Smooth muscle cell of the brain vasculature (primary cell): Measurements from ENCODE around the gene SMPD4.
"Not testable (repeated sequence)": the region's sequence is repeated elsewhere in the genome, so short reads cannot be mapped to it uniquely, and the experiment has no call there.

ENCODE experiments used
- DNase-seq: peaks from one replicate; pipeline ENCODE4 v3.0.0-alpha.2; 2012; ENCODE audit warnings: low read depth, low spot score

SMPD4 gene

DNA sequence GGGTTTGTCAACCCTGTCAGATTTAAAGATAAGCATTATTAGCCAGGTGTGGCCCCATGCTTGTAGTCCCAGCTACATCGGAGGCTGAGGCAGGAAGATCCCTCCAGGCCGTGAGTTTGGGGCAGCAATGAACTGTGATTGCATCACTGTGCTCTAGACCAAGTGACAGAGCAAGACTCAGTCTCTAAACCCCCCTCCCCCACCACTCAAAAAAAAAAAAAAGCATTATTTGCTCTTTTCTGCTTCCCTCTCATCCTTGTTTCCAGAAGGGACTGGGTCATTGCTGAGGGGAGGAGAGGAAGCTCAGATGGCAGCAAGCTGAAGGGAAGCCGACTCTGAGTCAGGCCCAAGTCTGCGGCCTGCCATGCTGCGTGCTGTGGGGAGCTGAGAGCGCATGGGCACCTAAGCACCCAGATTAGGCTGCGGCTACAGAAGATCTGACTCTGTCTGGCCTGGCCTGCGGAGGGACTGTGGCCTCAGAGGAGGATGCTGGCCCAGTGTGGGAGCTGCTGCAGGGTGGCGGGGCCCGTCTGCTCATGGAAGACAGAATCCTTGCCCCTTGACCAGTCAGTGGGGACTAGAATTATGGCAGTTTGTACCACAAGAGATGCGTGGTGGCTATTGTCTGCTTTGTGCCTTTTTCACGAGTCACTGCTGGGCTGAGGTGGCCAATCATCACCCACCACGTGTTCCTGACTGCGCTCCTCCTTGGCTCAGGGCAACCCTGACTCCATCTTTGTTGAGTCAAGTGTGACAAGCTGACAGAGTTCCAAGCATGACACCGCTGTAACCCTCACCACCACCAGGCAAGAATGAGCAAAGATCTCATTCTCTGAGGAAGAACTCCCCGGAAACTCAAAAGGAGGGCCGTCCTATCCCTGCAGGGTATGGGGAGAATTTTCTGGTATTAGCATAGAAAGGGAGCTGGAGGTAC, 6.7 kb upstream of the SMPD4 start:
- DNase-seq: not testable (repeated sequence)

DNA sequence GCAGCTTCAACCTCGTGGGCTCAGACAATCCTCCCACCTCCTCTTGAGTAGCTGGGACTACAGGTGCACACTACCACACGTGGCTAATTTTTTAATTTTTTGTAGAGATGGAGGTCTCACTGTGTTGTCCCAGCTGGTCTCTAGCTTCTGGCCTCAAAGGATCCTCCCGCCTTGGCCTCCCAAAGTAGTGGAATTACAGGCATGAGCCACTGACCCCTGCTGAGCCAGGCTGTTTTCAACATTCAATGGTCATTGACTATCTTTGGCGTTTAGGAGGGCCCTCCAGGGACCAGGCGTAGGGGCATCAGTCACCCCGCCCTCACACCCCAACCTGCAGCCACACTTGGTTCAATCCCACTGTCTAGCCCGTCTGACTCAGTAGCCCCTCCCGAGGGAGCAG, 5.9 kb upstream of the SMPD4 start:
- no peak for DNase-seq

DNA sequence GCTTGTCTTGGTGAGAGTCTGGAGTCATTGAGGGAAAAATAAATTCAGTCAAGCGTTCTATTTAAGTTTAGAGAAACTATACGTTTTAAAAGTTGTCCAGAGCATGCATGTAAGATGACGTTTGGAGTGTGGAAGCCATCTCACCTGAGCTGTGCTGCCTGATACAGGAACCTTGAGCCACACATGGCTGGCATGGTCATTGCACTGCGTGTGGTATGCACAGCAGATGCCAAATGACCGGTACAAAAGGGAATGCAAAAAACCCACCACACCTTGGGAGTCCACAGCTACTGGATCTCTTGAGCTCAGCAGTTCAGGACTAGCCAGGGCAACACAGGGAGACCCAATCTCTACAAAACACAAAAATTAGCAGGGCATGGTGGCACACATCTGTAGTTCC, 5.0 kb upstream of the SMPD4 start:
- no peak for DNase-seq

DNA sequence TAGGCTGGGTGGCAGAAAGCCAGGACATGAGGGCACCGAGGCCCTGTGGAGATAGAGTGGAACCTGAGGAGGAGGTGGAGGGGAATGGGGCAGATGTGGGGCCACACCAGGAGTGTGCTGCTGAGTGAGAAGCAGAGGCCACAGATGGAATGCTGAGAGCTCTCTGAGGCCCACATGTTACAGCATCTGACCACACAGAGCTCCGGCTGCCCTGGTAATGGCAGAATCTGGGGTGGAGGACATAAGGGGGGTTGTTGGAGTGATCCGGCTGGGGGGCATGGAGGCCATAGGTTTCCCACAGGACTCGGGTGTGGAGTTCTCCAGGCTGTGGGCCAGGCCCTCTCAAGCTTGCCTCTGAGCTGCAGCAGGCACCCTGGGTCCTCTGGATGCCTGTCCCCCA, 4.5 kb upstream of the SMPD4 start:
- DNase-seq: no peak

DNA sequence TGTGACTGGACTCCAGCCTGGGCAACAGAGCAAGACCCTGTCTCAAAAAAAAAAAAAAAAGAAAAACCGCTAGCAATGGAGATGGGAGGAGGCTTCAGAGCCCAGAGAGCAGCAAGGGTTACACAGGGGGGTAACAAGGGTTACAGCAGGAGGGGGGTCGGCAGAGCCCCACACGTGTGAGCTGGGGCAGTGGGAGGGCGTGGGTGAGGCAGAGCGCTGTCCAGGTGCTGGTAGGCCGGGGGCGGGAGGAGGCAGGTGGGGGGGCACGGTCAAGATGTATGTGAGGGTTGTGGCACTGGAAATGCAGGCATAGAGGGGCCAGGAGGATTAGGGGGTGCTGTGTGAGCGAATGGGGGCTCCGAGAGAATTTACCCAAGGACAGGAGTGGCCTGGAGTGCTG, 4.0 kb upstream of the SMPD4 start:
- DNase-seq: no peak

DNA sequence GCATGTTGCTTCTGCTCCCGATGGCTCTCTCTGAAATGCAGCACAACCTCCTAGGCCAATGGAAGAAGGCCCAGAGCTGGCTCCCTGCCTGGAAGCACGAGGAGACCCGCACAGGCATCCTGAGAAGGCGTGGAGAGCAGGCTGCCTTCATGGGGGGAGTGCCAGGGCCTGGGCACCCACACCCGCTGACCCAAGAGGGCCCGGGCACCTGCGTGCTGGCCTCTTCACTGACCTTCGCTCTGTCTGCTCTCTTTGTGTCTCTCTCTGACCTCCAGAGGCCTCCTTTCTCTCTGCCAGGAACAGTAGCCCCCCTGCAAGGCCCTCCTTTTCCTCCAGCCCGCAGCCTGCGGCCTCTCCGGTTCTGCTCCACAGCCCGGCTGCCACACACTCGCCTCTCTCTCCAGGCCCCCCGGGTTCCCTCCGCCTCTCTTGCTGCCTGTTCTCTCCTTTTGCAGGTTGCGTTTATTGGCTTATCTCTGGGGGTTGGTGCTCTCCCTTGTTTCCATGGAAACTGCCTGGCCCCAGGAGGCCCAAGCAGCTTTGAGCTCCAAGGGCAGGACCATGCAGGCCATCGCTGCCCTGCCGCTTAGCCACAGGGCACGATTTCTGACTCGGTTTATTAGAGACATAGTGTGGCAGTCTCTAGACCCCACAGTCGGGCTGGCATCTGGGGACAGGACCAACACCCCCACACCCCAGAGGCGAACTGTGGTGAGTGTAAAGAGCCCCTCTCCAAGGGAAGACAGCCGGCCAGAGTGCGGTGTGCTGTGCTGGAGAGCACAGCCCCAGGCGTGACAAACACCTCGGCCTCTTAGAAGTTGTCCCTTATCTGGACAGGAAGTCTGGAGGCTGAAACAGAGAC, 2.3 kb upstream of the SMPD4 start:
- no peak for DNase-seq

DNA sequence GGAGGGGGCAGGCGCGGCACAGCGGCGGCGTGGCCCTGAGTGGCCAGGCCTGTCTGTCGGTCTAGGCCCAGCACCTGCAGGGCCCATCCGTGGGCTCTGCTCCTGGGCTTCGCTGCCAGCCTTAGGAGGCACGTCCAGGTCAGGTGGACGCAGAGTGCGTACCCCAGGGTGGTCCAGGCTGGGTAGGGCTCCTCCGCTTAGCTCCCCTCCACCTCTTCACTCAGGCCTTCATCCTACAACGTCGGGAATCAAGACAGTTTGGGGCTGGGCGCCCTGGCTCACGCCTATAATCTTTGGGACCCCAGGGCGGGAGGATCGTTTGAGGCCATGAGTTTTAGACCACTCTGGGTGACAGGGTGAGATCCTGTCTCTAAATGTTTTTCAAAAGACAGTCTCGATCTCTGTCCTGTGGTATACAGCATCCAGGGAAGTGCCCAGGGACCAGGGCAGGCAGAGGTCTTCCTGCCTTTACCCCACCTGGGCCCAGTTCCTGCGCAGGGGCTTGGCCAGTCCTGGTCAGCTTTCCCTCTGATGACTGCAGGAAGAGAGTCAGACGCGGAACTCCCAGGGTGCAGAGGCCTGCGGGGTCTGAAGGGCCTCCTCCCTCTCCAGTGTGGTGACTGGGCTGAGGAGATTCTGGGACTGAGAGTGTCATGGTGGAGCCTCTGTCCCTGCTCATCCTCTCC, 1.6 kb upstream of the SMPD4 start:
- DNase-seq: not testable (repeated sequence)

DNA sequence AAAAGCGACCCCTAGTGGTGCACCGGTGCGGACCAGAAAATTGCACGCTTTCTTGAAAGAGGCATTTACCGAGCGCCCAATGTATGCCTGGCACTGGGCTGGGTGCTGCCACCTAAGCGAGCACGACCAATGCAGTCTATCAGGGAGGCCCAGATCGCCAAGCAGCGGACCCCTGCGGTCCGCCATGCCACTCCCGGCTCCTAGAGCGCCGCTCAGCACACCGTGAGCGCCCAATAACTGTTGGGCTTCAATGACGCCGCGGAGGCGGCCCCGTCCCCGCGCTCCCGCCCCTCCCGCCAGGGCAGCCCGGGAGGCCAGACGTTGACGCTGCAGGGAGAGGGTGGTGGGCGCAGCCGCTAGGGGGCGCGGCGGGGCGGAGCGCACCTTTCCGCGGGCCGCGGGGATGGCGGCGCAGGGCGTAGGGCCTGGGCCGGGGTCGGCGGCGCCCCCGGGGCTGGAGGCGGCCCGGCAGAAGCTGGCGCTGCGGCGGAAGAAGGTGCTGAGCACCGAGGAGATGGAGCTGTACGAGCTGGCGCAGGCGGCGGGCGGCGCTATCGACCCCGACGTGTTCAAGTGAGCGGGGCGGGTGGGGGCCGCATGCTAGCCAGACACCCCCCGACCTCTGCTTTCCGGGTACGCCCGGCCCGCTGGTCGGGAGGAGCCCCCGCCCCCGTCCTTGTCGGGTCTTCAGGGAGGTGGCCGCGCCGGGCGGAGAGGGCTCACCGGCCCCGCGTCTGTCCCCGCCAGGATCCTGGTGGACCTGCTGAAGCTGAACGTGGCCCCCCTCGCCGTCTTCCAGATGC, 679 bp upstream of the SMPD4 start, which contains the start of gene MZT2B:
TSS of gene MZT2B (plus strand) at position 383 of the 803 bp plus-strand sequence. CDS start at position 404, 21 bp downstream.
- peak; percentile 41 for DNase-seq

DNA sequence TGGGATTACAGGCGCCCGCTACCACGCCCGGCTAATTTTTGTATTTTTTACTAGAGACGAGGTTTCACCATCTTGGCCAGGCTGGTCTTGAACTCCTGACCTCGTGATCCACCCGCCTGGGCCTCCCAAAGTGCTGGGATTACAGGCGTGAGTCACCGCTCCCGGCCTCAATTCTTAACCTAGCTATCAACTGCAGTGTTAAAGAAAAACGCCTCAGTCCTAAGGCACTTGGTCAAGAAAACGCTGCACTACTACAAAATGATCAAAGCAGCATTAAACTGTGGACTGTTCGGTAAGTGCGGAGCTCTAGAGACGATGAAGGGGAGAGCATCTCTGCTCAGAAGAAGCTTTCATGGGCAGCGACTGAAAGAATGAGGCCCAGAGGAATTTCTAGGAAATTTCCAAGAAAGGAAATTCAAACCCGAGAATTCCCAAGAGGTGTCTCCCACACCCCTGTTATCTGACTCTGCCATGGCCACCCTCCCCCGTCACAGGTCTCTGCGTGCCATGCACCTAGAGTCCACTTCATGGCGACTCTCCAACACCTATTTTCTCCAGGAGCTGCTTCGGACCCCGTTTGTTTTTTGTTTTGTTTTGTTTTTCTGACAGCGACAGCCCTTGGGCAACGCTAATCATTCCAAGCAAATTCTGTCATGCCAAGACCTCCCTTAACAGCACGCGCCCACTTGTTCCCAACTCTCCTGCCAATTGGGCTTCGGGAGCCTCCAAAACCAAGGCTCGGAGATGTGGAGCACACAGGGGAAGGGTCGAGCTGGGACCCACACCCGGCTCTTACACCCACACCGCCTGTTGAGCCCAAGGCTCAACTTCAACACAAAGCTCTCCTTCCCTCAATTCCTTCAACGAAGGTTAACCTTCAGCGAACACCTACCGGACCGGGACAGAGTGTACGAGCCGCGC, 738 bp downstream of the SMPD4 start:
- DNase-seq: not testable (repeated sequence)

DNA sequence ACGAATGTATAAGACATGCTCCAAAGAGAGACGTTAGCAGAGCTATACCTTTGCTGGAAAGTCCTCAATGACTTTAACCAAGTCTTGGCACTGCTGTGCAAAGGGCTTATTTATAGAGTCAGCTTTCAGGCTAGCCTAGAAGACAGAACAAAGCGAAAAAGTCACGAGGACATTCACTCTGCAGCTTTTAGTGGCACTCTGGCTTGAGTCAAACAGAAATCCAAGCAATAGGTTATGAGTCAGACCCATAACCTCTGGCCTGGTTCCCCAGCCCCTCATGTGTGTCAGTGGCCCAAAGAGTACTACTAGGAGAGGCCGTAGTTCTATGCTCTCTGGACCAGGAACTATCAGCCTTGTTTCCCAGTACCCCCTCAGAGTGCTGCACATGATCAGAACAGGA, 6.5 kb downstream of the SMPD4 start:
- DNase-seq: not testable (repeated sequence)

DNA sequence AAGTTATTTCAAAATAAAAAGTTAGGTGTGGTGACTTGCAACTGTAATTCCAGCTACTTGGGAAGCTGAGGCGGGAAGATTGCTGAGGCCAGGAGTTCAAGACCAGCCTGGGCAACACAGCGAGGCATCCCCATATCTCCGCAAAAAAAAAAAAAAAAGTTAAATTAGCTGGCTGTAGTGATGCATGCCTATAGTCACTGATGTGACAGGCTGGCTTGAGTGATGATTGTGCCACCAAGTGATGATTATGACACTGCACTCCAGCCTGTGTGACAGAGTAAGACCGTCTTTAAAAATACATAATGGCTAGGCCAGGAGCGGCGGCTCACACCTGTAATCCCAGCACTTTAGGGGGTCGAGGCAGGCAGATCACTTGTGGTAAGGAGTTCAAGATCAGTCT, 11.5 kb downstream of the SMPD4 start:
- DNase-seq: no peak

DNA sequence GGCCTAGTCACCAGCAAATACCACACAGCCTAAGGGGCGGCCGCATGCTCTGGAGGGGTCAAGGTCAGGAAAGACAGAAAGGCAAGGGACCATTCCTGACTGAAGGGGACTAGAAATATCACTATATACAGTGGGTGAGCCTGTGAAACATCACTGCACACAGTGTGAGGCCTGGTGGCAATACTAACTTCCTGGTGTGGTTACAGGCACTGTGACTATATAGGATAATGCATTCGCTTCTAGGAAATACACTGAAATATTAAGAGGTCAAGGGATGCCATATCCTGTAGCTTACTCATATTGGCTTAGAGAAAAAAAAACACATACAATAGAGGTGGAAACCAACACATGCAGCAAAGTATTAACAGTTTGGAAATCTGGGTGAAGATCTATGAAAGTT, 12.2 kb downstream of the SMPD4 start:
- DNase-seq: not testable (repeated sequence)

DNA sequence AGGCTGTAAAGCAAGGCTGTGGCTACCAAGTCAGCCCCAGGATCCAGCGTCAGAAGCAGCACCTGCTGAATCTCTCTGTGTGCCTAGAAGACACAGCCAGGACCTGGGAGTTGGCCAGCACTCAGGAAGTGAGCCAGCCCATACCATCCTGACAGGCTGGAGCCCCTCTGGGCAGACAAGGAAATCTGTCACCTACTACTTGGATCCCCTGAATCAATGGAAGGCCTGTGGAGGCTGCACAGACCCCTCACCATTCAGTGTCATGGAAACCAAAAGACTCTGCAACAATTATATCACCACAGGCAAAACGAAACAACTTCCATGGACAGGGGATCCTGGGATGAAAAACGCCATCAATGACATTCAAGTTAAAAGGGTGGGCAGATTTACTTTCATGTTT, 14.8 kb downstream of the SMPD4 start:
- DNase-seq: not testable (repeated sequence)

DNA sequence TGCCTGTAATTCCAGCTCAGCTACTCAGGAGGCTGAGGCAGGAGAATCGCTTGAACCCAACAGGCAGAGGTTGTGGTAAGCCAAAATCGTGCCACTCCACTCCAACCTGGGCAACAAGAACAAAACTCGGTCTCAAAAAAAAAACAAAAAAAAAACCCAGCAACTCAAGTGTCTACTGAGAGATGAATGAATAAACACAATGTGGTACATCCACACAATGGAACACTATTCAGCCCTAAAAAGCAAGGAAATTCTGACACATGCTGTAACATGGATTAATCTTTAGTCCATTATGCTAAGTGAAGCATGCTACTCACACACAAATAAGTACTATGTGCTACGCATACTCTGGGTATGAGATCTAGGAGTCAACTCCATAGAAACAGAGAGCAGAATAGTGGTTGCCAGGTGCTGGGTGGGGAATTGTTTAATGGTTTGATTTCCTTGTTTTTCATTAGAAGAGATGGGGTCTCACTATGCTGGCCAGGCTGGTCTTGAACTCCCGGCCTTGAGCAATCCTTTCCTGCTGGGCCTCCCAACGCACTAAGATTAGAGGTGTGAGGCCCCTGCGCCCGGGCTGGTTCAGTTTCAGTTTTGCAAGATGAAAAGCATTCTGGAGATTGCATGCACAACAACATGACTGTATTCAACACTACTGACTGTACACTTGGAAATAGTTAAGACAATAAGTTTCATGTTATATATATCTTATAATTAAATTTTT, 15.9 kb downstream of the SMPD4 start:
- no peak for DNase-seq

DNA sequence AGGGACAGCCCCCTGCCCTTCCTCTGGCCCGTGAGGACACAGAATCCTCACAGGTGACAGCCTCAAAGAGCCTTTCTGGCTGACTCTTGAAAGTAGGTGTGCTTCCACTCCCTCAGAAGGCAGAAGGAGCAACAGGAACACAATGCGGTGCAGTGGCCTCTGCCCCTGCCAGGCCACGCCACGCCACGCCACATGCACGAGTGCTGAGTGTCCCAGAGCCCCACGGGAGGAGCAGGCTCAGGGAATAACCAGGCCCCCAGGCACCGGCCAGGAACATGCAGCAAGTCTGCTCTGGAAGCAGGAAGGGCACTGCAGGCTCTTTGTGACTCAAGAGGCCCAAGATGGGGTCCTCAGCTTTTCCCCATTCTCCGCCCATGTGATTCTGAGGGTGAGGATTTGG, 18.4 kb downstream of the SMPD4 start:
- no peak for DNase-seq

DNA sequence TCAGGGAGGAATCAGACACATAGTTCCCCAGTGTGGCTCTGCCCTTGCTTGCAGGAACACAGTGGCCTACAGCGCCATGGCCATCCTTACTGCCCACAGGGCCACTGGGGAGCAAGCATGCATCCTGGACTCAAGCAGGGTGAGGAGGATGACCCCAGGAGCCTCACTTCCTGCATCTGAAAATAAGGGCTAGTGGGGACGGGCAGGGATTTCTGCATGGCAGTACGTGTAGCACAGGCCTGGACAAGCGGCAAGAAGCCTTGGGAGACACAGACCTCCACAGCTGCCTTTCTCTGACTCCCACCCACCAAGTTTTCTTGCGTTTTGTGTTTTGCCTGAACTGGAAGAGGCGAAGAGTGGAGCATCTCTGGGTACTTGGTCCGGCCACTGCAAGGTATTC, 18.9 kb downstream of the SMPD4 start:
- DNase-seq: not testable (repeated sequence)

DNA sequence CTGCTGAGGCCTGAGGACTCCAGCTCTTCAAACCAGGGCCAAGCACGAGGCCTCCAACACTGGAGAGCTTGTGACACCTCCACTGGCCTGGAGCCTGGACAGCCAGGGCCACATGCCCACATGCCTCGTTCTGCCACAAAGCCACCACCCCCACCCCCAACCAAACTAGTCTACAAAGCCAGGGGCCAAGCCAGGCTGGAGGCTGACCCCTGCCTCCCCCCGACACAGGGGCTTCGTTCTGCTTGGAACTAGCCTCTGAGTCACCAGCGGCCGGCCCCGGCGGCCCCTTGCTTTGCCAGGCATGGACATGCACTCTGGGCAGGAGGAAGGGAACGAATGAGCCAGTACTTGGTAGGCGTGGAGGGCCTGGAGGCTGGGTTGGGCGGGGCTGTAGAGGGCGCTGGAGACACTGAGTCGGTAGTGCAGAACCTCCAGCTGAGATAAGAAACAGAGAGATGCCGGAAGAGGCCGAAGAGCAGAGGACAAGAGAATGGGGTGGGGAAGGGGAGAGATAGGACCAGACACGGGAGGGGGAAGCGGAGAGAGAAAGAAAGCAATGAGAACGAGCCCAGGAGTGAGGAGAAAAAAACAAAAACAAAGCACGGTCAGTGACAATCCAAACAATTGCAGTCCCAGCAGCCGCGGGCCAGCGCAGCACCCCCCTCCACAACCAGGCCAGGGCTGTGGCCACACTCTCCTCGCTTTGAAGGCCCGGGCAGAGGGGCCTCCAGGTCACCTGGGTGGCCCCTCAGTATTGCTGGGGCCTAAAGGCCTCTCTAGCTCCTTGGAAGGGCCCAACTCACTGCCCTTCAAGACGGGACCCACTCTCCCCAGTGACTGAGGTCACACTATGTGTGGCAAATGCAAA, 20.3 kb downstream of the SMPD4 start:
- DNase-seq: not testable (repeated sequence)

DNA sequence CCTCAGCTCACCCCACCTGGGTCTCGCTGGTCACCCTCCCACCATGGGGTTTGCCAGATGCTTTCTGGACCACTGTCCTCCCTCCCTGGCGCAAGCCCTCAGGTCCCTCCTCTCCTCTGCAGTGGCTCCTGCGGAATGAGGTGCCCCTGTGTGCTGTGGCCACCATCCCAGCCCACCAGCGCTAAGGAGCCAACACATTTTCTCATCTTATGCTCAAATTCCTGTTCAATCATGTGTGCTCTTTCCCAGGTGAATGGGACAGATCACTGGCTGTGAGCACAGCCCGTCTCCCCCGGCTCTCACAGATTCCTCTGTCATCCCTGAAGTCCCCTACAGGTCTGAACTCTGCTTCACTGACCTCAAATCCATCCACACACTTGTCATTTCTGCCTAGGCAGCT, 21.3 kb downstream of the SMPD4 start:
- DNase-seq: no peak
